Activated CD8-positive, alpha-beta T cell treated with anti-CD3 and anti-CD28 coated beads, Interleukin-2, amount 10 ng/mL, durations not matched to agents 7 days and 5 days (primary cell): ENCODE measurements around the gene TMEFF2. TPM values are rescaled to one million over a fixed set of nuclear protein-coding genes. Genes with fewer than 3 reads are reported as not detected.
"Not testable (repeated sequence)": the region's sequence is repeated elsewhere in the genome, so short reads cannot be mapped to it uniquely, and the experiment has no call there.

Experiments
- ATAC-seq: fragments of 150-1000 bp; cut with Tn5 transposase; one replicate; pipeline ENCODE4 v1.10.0; 2021; ENCODE audit warnings: moderate library complexity
- CTCF ChIA-PET: fragments of 350-600 bp; sonication (Branson Sonifier 250); formaldehyde crosslinking; loops from one replicate; lab custom pipeline; 2021; ENCODE audit warnings: antibody characterized with exemption; lab: Charles Lee
- POLR2A ChIA-PET: fragments of 350-600 bp; sonication (Branson Sonifier 250); formaldehyde crosslinking; loops from one replicate; lab custom pipeline; 2021; ENCODE audit warnings: antibody characterized with exemption; lab: Charles Lee
- DNase-seq: peaks from one replicate; pipeline ENCODE4 v3.0.0-alpha.2; 2020
- H3K27ac Mint-ChIP-seq: one replicate; pipeline ENCODE4 v1.8.0; 2021; ENCODE audit warnings: mild to moderate bottlenecking, mixed read lengths
- H3K27me3 Mint-ChIP-seq: one replicate; pipeline ENCODE4 v1.8.0; 2021; ENCODE audit warnings: low read depth, mixed read lengths
- H3K36me3 Mint-ChIP-seq: one replicate; pipeline ENCODE4 v1.8.0; 2021; ENCODE audit warnings: low read depth, mixed read lengths
- H3K4me1 Mint-ChIP-seq: one replicate; pipeline ENCODE4 v1.8.0; 2021; ENCODE audit warnings: low read depth, mixed read lengths
- H3K4me3 Mint-ChIP-seq: one replicate; pipeline ENCODE4 v1.8.0; 2021; ENCODE audit warnings: mild to moderate bottlenecking, mixed read lengths
- H3K9me3 Mint-ChIP-seq: one replicate; pipeline ENCODE4 v1.8.0; 2022; ENCODE audit warnings: mixed read lengths; ENCODE audit not compliant: insufficient read depth
- total RNA-seq, 2 experiments: library from RNA; stranded (reverse); gene quantifications; one replicate each; pipeline ENCODE4 v1.2.3, GENCODE V29; 2021

TMEFF2 gene
- total RNA-seq, 2 experiments from 2014 or later: not detected

- ChIA-PET POLR2A (no interaction called here), CTCF (interaction anchor here (1.0 kb wide), 1 partner anchor 38 kb away, joined by 3 read pairs; no protein-coding TSS in a partner anchor)
- Mint-ChIP-seq H3K4me3 (no peak overlapping the region), H3K27ac (no peak overlapping the region), H3K4me1 (no peaks in the 10 kb centered on the region), H3K36me3 (no peaks in the 10 kb centered on the region), H3K27me3 (peaks cover 19% of the 10 kb centered on the region), H3K9me3 (no peaks in the 10 kb centered on the region)
- DNase-seq (no peak), ATAC-seq (no peak)
These were observed 70.2 kb downstream of the TMEFF2 start for GRCh38 chr2:192124571-192124970.

- no peak for ATAC-seq
- Mint-ChIP-seq H3K27ac (no peak overlapping the region), H3K9me3 (no peaks in the 10 kb centered on the region)
These were observed 70.9 kb downstream of the TMEFF2 start for GRCh38 chr2:192123847-192124246.

GRCh38 chr2:192122946-192123345 is 71.8 kb downstream of the TMEFF2 start:
- DNase-seq (no peak), ATAC-seq (no peak)
- no peak overlapping the region for H3K27ac Mint-ChIP-seq
- H3K36me3 Mint-ChIP-seq: no peaks in the 10 kb centered on the region
- H3K4me3 Mint-ChIP-seq: no peak overlapping the region
- CTCF ChIA-PET: interaction anchor here (1.1 kb wide), 1 partner anchor 40 kb away, joined by 5 read pairs; no protein-coding TSS in a partner anchor
- H3K9me3 Mint-ChIP-seq: no peaks in the 10 kb centered on the region
- POLR2A ChIA-PET: no interaction called here
- peaks cover 19% of the 10 kb centered on the region for H3K27me3 Mint-ChIP-seq
- H3K4me1 Mint-ChIP-seq: no peaks in the 10 kb centered on the region

More at GRCh38 chr2:192123847-192124246, 70.9 kb downstream of the TMEFF2 start:
- H3K27me3 Mint-ChIP-seq: peaks cover 19% of the 10 kb centered on the region
- no peak for DNase-seq
- H3K4me3 Mint-ChIP-seq: no peak overlapping the region
- no peaks in the 10 kb centered on the region for H3K36me3 Mint-ChIP-seq
- H3K4me1 Mint-ChIP-seq: no peaks in the 10 kb centered on the region
- CTCF ChIA-PET: interaction anchor here (1.0 kb wide), 1 partner anchor 39 kb away, joined by 3 read pairs; no protein-coding TSS in a partner anchor
- POLR2A ChIA-PET: no interaction called here

- CTCF ChIA-PET: interaction anchor here (1.1 kb wide), 1 partner anchor 40 kb away, joined by 5 read pairs; no protein-coding TSS in a partner anchor
- Mint-ChIP-seq H3K27ac (no peak overlapping the region), H3K9me3 (no peaks in the 10 kb centered on the region), H3K4me1 (no peaks in the 10 kb centered on the region), H3K36me3 (no peaks in the 10 kb centered on the region), H3K4me3 (no peak overlapping the region), H3K27me3 (peaks cover 19% of the 10 kb centered on the region)
- DNase-seq (no peak), ATAC-seq (no peak)
- POLR2A ChIA-PET: no interaction called here
These were observed 72.6 kb downstream of the TMEFF2 start for GRCh38 chr2:192122141-192122540.

GRCh38 chr2:192119536-192119935 is 75.2 kb downstream of the TMEFF2 start:
- ChIA-PET POLR2A (no interaction called here), CTCF (no interaction called here)
- Mint-ChIP-seq H3K27me3 (peaks cover 12% of the 10 kb centered on the region), H3K27ac (no peak overlapping the region), H3K4me3 (no peak overlapping the region), H3K9me3 (no peaks in the 10 kb centered on the region), H3K36me3 (no peaks in the 10 kb centered on the region), H3K4me1 (no peaks in the 10 kb centered on the region)
- no peak for DNase-seq
- no peak for ATAC-seq

GRCh38 chr2:192117705-192118104 is 77.0 kb downstream of the TMEFF2 start:
- CTCF ChIA-PET: interaction anchor here (1.3 kb wide), 1 partner anchor 45 kb away, joined by 4 read pairs; no protein-coding TSS in a partner anchor
- Mint-ChIP-seq H3K9me3 (no peaks in the 10 kb centered on the region), H3K36me3 (no peaks in the 10 kb centered on the region)

GRCh38 chr2:192111536-192111935 is 83.2 kb downstream of the TMEFF2 start:
- H3K9me3 Mint-ChIP-seq, H3K27me3 Mint-ChIP-seq, CTCF ChIA-PET, POLR2A ChIA-PET, DNase-seq, H3K27ac Mint-ChIP-seq, H3K4me3 Mint-ChIP-seq, H3K4me1 Mint-ChIP-seq, ATAC-seq, H3K36me3 Mint-ChIP-seq: not testable (repeated sequence)

More at GRCh38 chr2:192117705-192118104, 77.0 kb downstream of the TMEFF2 start:
- ATAC-seq: no peak
- Mint-ChIP-seq H3K27ac (no peak overlapping the region), H3K4me1 (no peaks in the 10 kb centered on the region), H3K27me3 (peaks cover 6% of the 10 kb centered on the region), H3K4me3 (no peak overlapping the region)
- DNase-seq: no peak
- POLR2A ChIA-PET: no interaction called here

- Mint-ChIP-seq H3K27ac (no peak overlapping the region), H3K9me3 (no peaks in the 10 kb centered on the region), H3K36me3 (no peaks in the 10 kb centered on the region), H3K4me3 (no peak overlapping the region), H3K27me3 (peaks cover 3% of the 10 kb centered on the region), H3K4me1 (no peaks in the 10 kb centered on the region)
- CTCF ChIA-PET: no interaction called here
- POLR2A ChIA-PET: no interaction called here
- no peak for DNase-seq
- ATAC-seq: no peak
These were observed 95.0 kb downstream of the TMEFF2 start for GRCh38 chr2:192099742-192100141.

GRCh38 chr2:192098814-192099491 is 95.8 kb downstream of the TMEFF2 start:
- DNase-seq (no peak), ATAC-seq (no peak)
- H3K4me1 Mint-ChIP-seq: no peaks in the 10 kb centered on the region
- no peaks in the 10 kb centered on the region for H3K36me3 Mint-ChIP-seq
- ChIA-PET CTCF (no interaction called here), POLR2A (no interaction called here)
- H3K4me3 Mint-ChIP-seq: no peak overlapping the region
- H3K27me3 Mint-ChIP-seq: peaks cover 3% of the 10 kb centered on the region
- no peaks in the 10 kb centered on the region for H3K9me3 Mint-ChIP-seq
- H3K27ac Mint-ChIP-seq: no peak overlapping the region

GRCh38 chr2:192091476-192091875 is 103.3 kb downstream of the TMEFF2 start:
- ChIA-PET CTCF (no interaction called here), POLR2A (no interaction called here)

GRCh38 chr2:192090911-192091310 is 103.8 kb downstream of the TMEFF2 start:
- CTCF ChIA-PET: no interaction called here
- Mint-ChIP-seq H3K27me3 (peaks cover 5% of the 10 kb centered on the region), H3K36me3 (no peaks in the 10 kb centered on the region), H3K4me1 (no peaks in the 10 kb centered on the region), H3K9me3 (no peaks in the 10 kb centered on the region), H3K27ac (no peak overlapping the region), H3K4me3 (no peak overlapping the region)
- no peak for DNase-seq
- no peak for ATAC-seq
- POLR2A ChIA-PET: no interaction called here

More at GRCh38 chr2:192091476-192091875, 103.3 kb downstream of the TMEFF2 start:
- Mint-ChIP-seq H3K36me3 (no peaks in the 10 kb centered on the region), H3K4me3 (no peak overlapping the region), H3K4me1 (no peaks in the 10 kb centered on the region), H3K27ac (no peak overlapping the region), H3K27me3 (peaks cover 5% of the 10 kb centered on the region), H3K9me3 (no peaks in the 10 kb centered on the region)
- no peak for ATAC-seq
- DNase-seq: no peak

GRCh38 chr2:192087398-192087958 is 107.3 kb downstream of the TMEFF2 start:
- H3K9me3 Mint-ChIP-seq: no peaks in the 10 kb centered on the region
- no peak overlapping the region for H3K27ac Mint-ChIP-seq
- H3K4me1 Mint-ChIP-seq: no peaks in the 10 kb centered on the region
- H3K36me3 Mint-ChIP-seq: no peaks in the 10 kb centered on the region
- CTCF ChIA-PET: no interaction called here
- no peak overlapping the region for H3K4me3 Mint-ChIP-seq
- DNase-seq: no peak
- H3K27me3 Mint-ChIP-seq: peaks cover 7% of the 10 kb centered on the region
- no peak for ATAC-seq
- POLR2A ChIA-PET: no interaction called here
